Measurements from ENCODE around the gene MOBP. TPM values are rescaled to one million over a fixed set of nuclear protein-coding genes. Genes with fewer than 3 reads are reported as not detected.

MOBP gene
- total and polyA plus RNA-seq, 2 of the 8 experiments (the other 6 are each of a cell fraction or from before 2014, with no cell fraction given) = 0.06 to 0.50 TPM

DNA sequence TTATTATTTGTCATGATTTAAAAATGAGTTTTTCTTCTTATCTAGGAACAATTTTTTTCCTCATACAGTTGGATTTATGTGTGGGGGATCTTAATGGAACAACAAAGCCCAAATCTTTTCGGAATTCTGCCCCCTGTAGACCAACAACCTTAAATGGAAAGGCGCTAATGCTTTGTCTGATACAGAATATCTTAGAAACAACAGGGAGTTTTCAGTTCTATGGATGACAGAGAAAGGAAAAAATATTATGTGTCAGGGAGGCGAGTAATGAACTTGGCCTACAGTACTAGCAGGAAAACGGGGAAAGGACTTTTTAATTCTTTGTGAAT lies 592 bp downstream of the MOBP start:
- H2BK15ac ChIP-seq (ENCODE audit: low read length) = no peak overlapping the region
- no peak overlapping the region for H3K18ac ChIP-seq (ENCODE audit: extremely low read depth, low read length)
- FAIRE-seq = no peak
- DNase-seq (ENCODE audit: low read depth in 1 of 2, low spot score in 2 of 2) = no peak
- H3K9me3 ChIP-seq (ENCODE audit: insufficient read depth in 2 of 2, low read depth in 1 of 2, low read length in 1 of 2) = 0 out of 4 replicates have a peak, but pooled peaks cover 0 to 3% of the 10 kb centered on the region in 2 experiments
- H4K8ac ChIP-seq (ENCODE audit: extremely low read depth, insufficient read depth, low read length) = no peak overlapping the region
- no peaks in the 10 kb centered on the region for H3K36me3 ChIP-seq (ENCODE audit: control insufficient read depth in 2 of 4, insufficient read depth in 4 of 4, low read length in 3 of 4)
- TF ChIP-seq CHD1 (IDR thresholded peaks at IDR 0.05; ENCODE audit: low read depth, low read length) (no peak), POLR2A (IDR thresholded peaks at IDR 0.05; ENCODE audit: control extremely low read depth in 1 of 2, low read depth in 2 of 2, low read length in 2 of 2) (no peak)
- TF ChIP-seq, protein P1, sequence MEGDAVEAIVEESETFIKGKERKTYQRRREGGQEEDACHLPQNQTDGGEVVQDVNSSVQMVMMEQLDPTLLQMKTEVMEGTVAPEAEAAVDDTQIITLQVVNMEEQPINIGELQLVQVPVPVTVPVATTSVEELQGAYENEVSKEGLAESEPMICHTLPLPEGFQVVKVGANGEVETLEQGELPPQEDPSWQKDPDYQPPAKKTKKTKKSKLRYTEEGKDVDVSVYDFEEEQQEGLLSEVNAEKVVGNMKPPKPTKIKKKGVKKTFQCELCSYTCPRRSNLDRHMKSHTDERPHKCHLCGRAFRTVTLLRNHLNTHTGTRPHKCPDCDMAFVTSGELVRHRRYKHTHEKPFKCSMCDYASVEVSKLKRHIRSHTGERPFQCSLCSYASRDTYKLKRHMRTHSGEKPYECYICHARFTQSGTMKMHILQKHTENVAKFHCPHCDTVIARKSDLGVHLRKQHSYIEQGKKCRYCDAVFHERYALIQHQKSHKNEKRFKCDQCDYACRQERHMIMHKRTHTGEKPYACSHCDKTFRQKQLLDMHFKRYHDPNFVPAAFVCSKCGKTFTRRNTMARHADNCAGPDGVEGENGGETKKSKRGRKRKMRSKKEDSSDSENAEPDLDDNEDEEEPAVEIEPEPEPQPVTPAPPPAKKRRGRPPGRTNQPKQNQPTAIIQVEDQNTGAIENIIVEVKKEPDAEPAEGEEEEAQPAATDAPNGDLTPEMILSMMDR (IDR thresholded peaks at IDR 0.05; ENCODE audit: control extremely low read depth in 1 of 3, insufficient read depth in 1 of 3, low read depth in 1 of 3, low read length in 3 of 3) = peak in 1 of 3 experiments; percentile 26; a peak in 1 of 4 replicates
- WGBS, 2 experiments (ENCODE audit: extremely low coverage in 1 of 2, insufficient coverage in 1 of 2, insufficient read length in 1 of 2, insufficient replicate concordance in 2 of 2, low coverage in 1 of 2, low lambda C conversion rate in 2 of 2, missing lambda C conversion rate in 1 of 2) = 68% methylated on average over 4 of the region's 4 CpGs; no CpG with 5 or more reads in 1 of the 2 experiments
- no peaks in the 10 kb centered on the region for H3K79me1 ChIP-seq (ENCODE audit: low read depth, low read length)
- H3K4me1 ChIP-seq (replicated peaks in 1 of 4; ENCODE audit: control insufficient read depth in 3 of 4, insufficient read depth in 4 of 4, low read length in 3 of 4) = peaks cover 0 to 5% (median 1%) of the 10 kb centered on the region in 4 experiments; a peak in 3 of 7 replicates
- no peak overlapping the region for H3K4me3 ChIP-seq (ENCODE audit: extremely low read depth in 1 of 4, insufficient read depth in 2 of 4, low read depth in 3 of 4, low read length in 4 of 4)
- H2BK5ac ChIP-seq (ENCODE audit: low read depth, low read length) = no peak overlapping the region
- no peak overlapping the region for H2AK5ac ChIP-seq (ENCODE audit: low read depth, low read length)
- no peak overlapping the region for H3K56ac ChIP-seq (replicated peaks; ENCODE audit: insufficient read length, low read depth, low read length)
- H3K14ac ChIP-seq (ENCODE audit: insufficient read length) = no peak overlapping the region
- H4K20me1 ChIP-seq (replicated peaks in 1 of 2; ENCODE audit: control insufficient read depth in 1 of 2, insufficient read depth in 2 of 2, low read length in 2 of 2) = no peaks in the 10 kb centered on the region
- H2AFZ ChIP-seq (ENCODE audit: low read length) = no peak overlapping the region
- no peak overlapping the region for H3K23ac ChIP-seq (ENCODE audit: insufficient read length)
- no peak overlapping the region for H3K27ac ChIP-seq (ENCODE audit: low read depth, low read length)
- H2BK12ac ChIP-seq (ENCODE audit: low read depth, low read length) = no peak overlapping the region
- no peaks in the 10 kb centered on the region for H3K27me3 ChIP-seq (replicated peaks in 1 of 4; ENCODE audit: control insufficient read depth in 3 of 4, extremely low read depth in 1 of 4, insufficient read depth in 3 of 4, low read length in 3 of 4)
- H3K4me2 ChIP-seq (ENCODE audit: insufficient read depth in 1 of 2, low read depth in 2 of 2, low read length in 2 of 2) = peak overlapping the region in 1 of 2 experiments; percentile 28; a peak in 1 of 4 replicates
- peaks cover 3% of the 10 kb centered on the region; the same call in 1 of the 2 replicates for H3K23me2 ChIP-seq (ENCODE audit: low read depth, low read length)
- CTCF ChIA-PET (ENCODE audit: partially characterized antibody) = interaction anchor here (0.7 to 3.1 kb wide), 2 partner anchors 21 to 37 kb away, joined by 3 to 18 read pairs; no protein-coding TSS in a partner anchor
- H3K9ac ChIP-seq (replicated peaks in 1 of 4; ENCODE audit: extremely low read depth in 1 of 4, low read depth in 3 of 4, low read length in 3 of 4) = no peak overlapping the region
- H3K79me2 ChIP-seq (ENCODE audit: control insufficient read depth in 1 of 2, insufficient read depth in 2 of 2, low read length in 2 of 2) = no peaks in the 10 kb centered on the region
- no peak overlapping the region for H3K4ac ChIP-seq (replicated peaks; ENCODE audit: insufficient read length, low read depth, low read length)
- no peak overlapping the region for H2BK120ac ChIP-seq (replicated peaks; ENCODE audit: low read depth, low read length)
- no peak overlapping the region for H4K5ac ChIP-seq (ENCODE audit: insufficient read length, low read depth, low read length)
- POLR2A ChIA-PET (ENCODE audit: partially characterized antibody) = no interaction called here
- H4K91ac ChIP-seq (replicated peaks; ENCODE audit: insufficient read length, low read length) = no peak overlapping the region
- H2BK20ac ChIP-seq (ENCODE audit: low read length) = no peak overlapping the region

Data from H1 (cell line).